Measurements from ENCODE around the gene FTO. TPM values are rescaled to one million over a fixed set of nuclear protein-coding genes. Genes with fewer than 3 reads are reported as not detected.

Gene FTO
- total RNA-seq, 1 donor from 2014 or later = 106 TPM

- H3K4me3 Mint-ChIP-seq (ENCODE audit: unreplicated experiment) = no peak overlapping the region
- no peaks in the 10 kb centered on the region for H3K36me3 Mint-ChIP-seq (ENCODE audit: unreplicated experiment)
- TF ChIP-seq CTCF (IDR thresholded peaks at IDR 0.05; ENCODE audit: partially characterized antibody, unreplicated experiment) = no peak
- peaks cover 28% of the 10 kb centered on the region for H3K4me1 Mint-ChIP-seq (ENCODE audit: low read depth, unreplicated experiment)
- H3K9me3 Mint-ChIP-seq (ENCODE audit: unreplicated experiment) = no peaks in the 10 kb centered on the region
- no peak for DNase-seq
- no peak overlapping the region for H3K27ac Mint-ChIP-seq (ENCODE audit: unreplicated experiment)
- peaks cover 9% of the 10 kb centered on the region for H3K27me3 Mint-ChIP-seq (ENCODE audit: unreplicated experiment)
Measured at GRCh38 chr16:54059319-54059718, 355.4 kb downstream of the FTO start.

- Mint-ChIP-seq H3K9me3 (ENCODE audit: unreplicated experiment) (no peaks in the 10 kb centered on the region), H3K27me3 (ENCODE audit: unreplicated experiment) (peaks cover 9% of the 10 kb centered on the region), H3K4me1 (ENCODE audit: low read depth, unreplicated experiment) (peaks cover 28% of the 10 kb centered on the region), H3K36me3 (ENCODE audit: unreplicated experiment) (no peaks in the 10 kb centered on the region), H3K4me3 (ENCODE audit: unreplicated experiment) (no peak overlapping the region), H3K27ac (ENCODE audit: unreplicated experiment) (no peak overlapping the region)
- TF ChIP-seq CTCF (IDR thresholded peaks at IDR 0.05; ENCODE audit: partially characterized antibody, unreplicated experiment) = no peak
- DNase-seq = no peak
Measured at GRCh38 chr16:54060599-54061421, 356.9 kb downstream of the FTO start.

- Mint-ChIP-seq H3K4me3 (ENCODE audit: unreplicated experiment) (no peak overlapping the region), H3K27me3 (ENCODE audit: unreplicated experiment) (peaks cover 9% of the 10 kb centered on the region), H3K9me3 (ENCODE audit: unreplicated experiment) (no peaks in the 10 kb centered on the region), H3K36me3 (ENCODE audit: unreplicated experiment) (no peaks in the 10 kb centered on the region), H3K4me1 (ENCODE audit: low read depth, unreplicated experiment) (peaks cover 30% of the 10 kb centered on the region), H3K27ac (ENCODE audit: unreplicated experiment) (no peak overlapping the region)
- no peak for TF ChIP-seq CTCF (IDR thresholded peaks at IDR 0.05; ENCODE audit: partially characterized antibody, unreplicated experiment)
- no peak for DNase-seq
Measured at GRCh38 chr16:54061454-54061853, 357.5 kb downstream of the FTO start.

GRCh38 chr16:54062361-54063278 lies 358.7 kb downstream of the FTO start:
- Mint-ChIP-seq H3K27me3 (ENCODE audit: unreplicated experiment) (peaks cover 9% of the 10 kb centered on the region), H3K36me3 (ENCODE audit: unreplicated experiment) (no peaks in the 10 kb centered on the region), H3K27ac (ENCODE audit: unreplicated experiment) (peak overlapping the region; percentile 2), H3K4me3 (ENCODE audit: unreplicated experiment) (peak overlapping the region; percentile 50), H3K9me3 (ENCODE audit: unreplicated experiment) (no peaks in the 10 kb centered on the region), H3K4me1 (ENCODE audit: low read depth, unreplicated experiment) (peaks cover 33% of the 10 kb centered on the region)
- DNase-seq = peak; percentile 37
- TF ChIP-seq CTCF (IDR thresholded peaks at IDR 0.05; ENCODE audit: partially characterized antibody, unreplicated experiment) = no peak
